NCI-H524 treated with DMSO at 0.1 percent for 48 hours (cell line): ENCODE results near the gene KIF26B.
"Not testable (repeated sequence)": the region's sequence is repeated elsewhere in the genome, so short reads cannot be mapped to it uniquely, and the experiment has no call there.

Experiments used
- DNase-seq: peaks from one replicate; lab custom pipeline; 2025; lab: John Stamatoyannopoulos, UW

The KIF26B gene

GRCh38 chr1:245388687-245389086 is 233.9 kb downstream of the KIF26B start:
- no peak for DNase-seq

- DNase-seq, result no peak
Observed at GRCh38 chr1:245389873-245390272, 235.1 kb downstream of the KIF26B start.

- no peak for DNase-seq
Observed at GRCh38 chr1:245390975-245391374, 236.2 kb downstream of the KIF26B start.

- DNase-seq, result no peak
Observed at GRCh38 chr1:245393694-245394093, 238.9 kb downstream of the KIF26B start.

GRCh38 chr1:245395680-245396079 is 240.9 kb downstream of the KIF26B start:
- no peak for DNase-seq

- no peak for DNase-seq
Observed at GRCh38 chr1:245396615-245397014, 241.8 kb downstream of the KIF26B start.

GRCh38 chr1:245397771-245398170 is 243.0 kb downstream of the KIF26B start:
- DNase-seq, result no peak

GRCh38 chr1:245398180-245398579 is 243.4 kb downstream of the KIF26B start:
- DNase-seq, result no peak

GRCh38 chr1:245401881-245402587 is 247.2 kb downstream of the KIF26B start:
- no peak for DNase-seq

GRCh38 chr1:245402998-245403397 is 248.2 kb downstream of the KIF26B start:
- not testable (repeated sequence) for DNase-seq

GRCh38 chr1:245404527-245404926 is 249.7 kb downstream of the KIF26B start:
- no peak for DNase-seq

- DNase-seq, result peak; percentile 51
Observed at GRCh38 chr1:245404952-245405351, 250.2 kb downstream of the KIF26B start.

- no peak for DNase-seq
Observed at GRCh38 chr1:245406426-245406825, 251.6 kb downstream of the KIF26B start.

GRCh38 chr1:245407983-245408382 is 253.2 kb downstream of the KIF26B start:
- DNase-seq, result no peak

GRCh38 chr1:245409341-245410195 is 254.8 kb downstream of the KIF26B start:
- DNase-seq, result no peak

GRCh38 chr1:245411245-245412036 is 256.7 kb downstream of the KIF26B start:
- no peak for DNase-seq

- DNase-seq, result no peak
Observed at GRCh38 chr1:245412306-245412705, 257.5 kb downstream of the KIF26B start.

- no peak for DNase-seq
Observed at GRCh38 chr1:245416781-245417180, 262.0 kb downstream of the KIF26B start.

- no peak for DNase-seq
Observed at GRCh38 chr1:245418077-245418476, 263.3 kb downstream of the KIF26B start.

- DNase-seq, result no peak
Observed at GRCh38 chr1:245419461-245419978, 264.7 kb downstream of the KIF26B start.

- DNase-seq, result no peak
Observed at GRCh38 chr1:245419989-245420388, 265.2 kb downstream of the KIF26B start.

- DNase-seq, result no peak
Observed at GRCh38 chr1:245420926-245421325, 266.1 kb downstream of the KIF26B start.
